ENCODE results near the gene PTP4A2.

PTP4A2 gene

GRCh38 chr1:31924839-31925238 is 13.3 kb downstream of the PTP4A2 start:
- DNase-seq (ENCODE audit: low read depth, low spot score): no peak
- Histone ChIP-seq H3K27ac (no peak overlapping the region), H3K4me3 (no peak overlapping the region), H3K9ac (ENCODE audit: insufficient read length) (no peak overlapping the region), H3K9me3 (ENCODE audit: low read depth, low read length) (no peaks in the 10 kb centered on the region), H3K36me3 (ENCODE audit: insufficient read depth, low read length) (peaks cover 14% of the 10 kb centered on the region)
- TF ChIP-seq EZH2 (IDR thresholded peaks at IDR 0.05) (no peak), FOXP2 (optimal IDR thresholded peaks at IDR 0.05; ENCODE audit: control extremely low read depth, extremely low read length, insufficient read depth) (no peak), POLR2AphosphoS5 (IDR thresholded peaks at IDR 0.05; ENCODE audit: borderline replicate concordance, low read depth, low read length) (no peak)

- no peak for TF ChIP-seq EZH2 (IDR thresholded peaks at IDR 0.05)
- TF ChIP-seq FOXP2 (optimal IDR thresholded peaks at IDR 0.05; ENCODE audit: control extremely low read depth, extremely low read length, insufficient read depth): no peak
- TF ChIP-seq POLR2AphosphoS5 (IDR thresholded peaks at IDR 0.05; ENCODE audit: borderline replicate concordance, low read depth, low read length): no peak
- no peak overlapping the region for H3K9ac ChIP-seq (ENCODE audit: insufficient read length)
- no peak overlapping the region for H3K4me3 ChIP-seq
- H3K9me3 ChIP-seq (ENCODE audit: low read depth, low read length): no peaks in the 10 kb centered on the region
- no peak for DNase-seq (ENCODE audit: low read depth, low spot score)
- H3K27ac ChIP-seq: 0 out of 2 replicates have a peak overlapping the region, but pooled peaks have one; percentile 5
- H3K36me3 ChIP-seq (ENCODE audit: insufficient read depth, low read length): peaks cover 21% of the 10 kb centered on the region
Measured at GRCh38 chr1:31923901-31924535, 14.2 kb downstream of the PTP4A2 start.

- no peak for DNase-seq (ENCODE audit: low read depth, low spot score)
- H3K9me3 ChIP-seq (ENCODE audit: low read depth, low read length): no peaks in the 10 kb centered on the region
- H3K4me3 ChIP-seq: no peak overlapping the region
- peaks cover 46% of the 10 kb centered on the region for H3K36me3 ChIP-seq (ENCODE audit: insufficient read depth, low read length)
- TF ChIP-seq POLR2AphosphoS5 (IDR thresholded peaks at IDR 0.05; ENCODE audit: borderline replicate concordance, low read depth, low read length): no peak
- TF ChIP-seq EZH2 (IDR thresholded peaks at IDR 0.05): no peak
- TF ChIP-seq FOXP2 (optimal IDR thresholded peaks at IDR 0.05; ENCODE audit: control extremely low read depth, extremely low read length, insufficient read depth): no peak
- peak overlapping the region; percentile 69 for H3K27ac ChIP-seq
- H3K9ac ChIP-seq (ENCODE audit: insufficient read length): no peak overlapping the region
Measured at GRCh38 chr1:31920956-31921355, 17.2 kb downstream of the PTP4A2 start.

GRCh38 chr1:31919591-31919990 is 18.6 kb downstream of the PTP4A2 start:
- Histone ChIP-seq H3K4me3 (no peak overlapping the region), H3K27ac (no peak overlapping the region), H3K36me3 (ENCODE audit: insufficient read depth, low read length) (peaks cover 60% of the 10 kb centered on the region), H3K9ac (ENCODE audit: insufficient read length) (no peak overlapping the region), H3K9me3 (ENCODE audit: low read depth, low read length) (no peaks in the 10 kb centered on the region)
- no peak for DNase-seq (ENCODE audit: low read depth, low spot score)
- TF ChIP-seq EZH2 (IDR thresholded peaks at IDR 0.05): no peak

GRCh38 chr1:31915438-31915837 is 22.7 kb downstream of the PTP4A2 start:
- H3K9me3 ChIP-seq (ENCODE audit: low read depth, low read length): 0 out of 2 replicates have a peak, but pooled peaks cover 6% of the 10 kb centered on the region
- H3K9ac ChIP-seq (ENCODE audit: insufficient read length): no peak overlapping the region
- H3K36me3 ChIP-seq (ENCODE audit: insufficient read depth, low read length): peaks cover 86% of the 10 kb centered on the region
- DNase-seq (ENCODE audit: low read depth, low spot score): no peak
- no peak overlapping the region for H3K4me3 ChIP-seq
- TF ChIP-seq FOXP2 (optimal IDR thresholded peaks at IDR 0.05; ENCODE audit: control extremely low read depth, extremely low read length, insufficient read depth): no peak
- no peak for TF ChIP-seq EZH2 (IDR thresholded peaks at IDR 0.05)
- TF ChIP-seq POLR2AphosphoS5 (IDR thresholded peaks at IDR 0.05; ENCODE audit: borderline replicate concordance, low read depth, low read length): no peak
- H3K27ac ChIP-seq: no peak overlapping the region

GRCh38 chr1:31913968-31914367 is 24.2 kb downstream of the PTP4A2 start:
- no peak overlapping the region for H3K4me3 ChIP-seq
- no peak overlapping the region for H3K9ac ChIP-seq (ENCODE audit: insufficient read length)
- peaks cover 90% of the 10 kb centered on the region for H3K36me3 ChIP-seq (ENCODE audit: insufficient read depth, low read length)
- H3K27ac ChIP-seq: no peak overlapping the region
- H3K9me3 ChIP-seq (ENCODE audit: low read depth, low read length): 0 out of 2 replicates have a peak, but pooled peaks cover 6% of the 10 kb centered on the region
- no peak for TF ChIP-seq EZH2 (IDR thresholded peaks at IDR 0.05)
- TF ChIP-seq POLR2AphosphoS5 (IDR thresholded peaks at IDR 0.05; ENCODE audit: borderline replicate concordance, low read depth, low read length): no peak
- no peak for TF ChIP-seq FOXP2 (optimal IDR thresholded peaks at IDR 0.05; ENCODE audit: control extremely low read depth, extremely low read length, insufficient read depth)
- DNase-seq (ENCODE audit: low read depth, low spot score): no peak

- peaks cover 90% of the 10 kb centered on the region for H3K36me3 ChIP-seq (ENCODE audit: insufficient read depth, low read length)
- H3K9me3 ChIP-seq (ENCODE audit: low read depth, low read length): 0 out of 2 replicates have a peak, but pooled peaks cover 6% of the 10 kb centered on the region
- H3K9ac ChIP-seq (ENCODE audit: insufficient read length): no peak overlapping the region
- no peak for TF ChIP-seq FOXP2 (optimal IDR thresholded peaks at IDR 0.05; ENCODE audit: control extremely low read depth, extremely low read length, insufficient read depth)
- TF ChIP-seq EZH2 (IDR thresholded peaks at IDR 0.05): no peak
- TF ChIP-seq POLR2AphosphoS5 (IDR thresholded peaks at IDR 0.05; ENCODE audit: borderline replicate concordance, low read depth, low read length): no peak
- no peak overlapping the region for H3K4me3 ChIP-seq
- DNase-seq (ENCODE audit: low read depth, low spot score): no peak
- H3K27ac ChIP-seq: no peak overlapping the region
Measured at GRCh38 chr1:31912839-31913239, 25.3 kb downstream of the PTP4A2 start.

- H3K36me3 ChIP-seq (ENCODE audit: insufficient read depth, low read length): peaks cover 93% of the 10 kb centered on the region
Measured at GRCh38 chr1:31911994-31912780, 26.0 kb downstream of the PTP4A2 start.

More at GRCh38 chr1:31911994-31912780, 26.0 kb downstream of the PTP4A2 start:
- 0 out of 2 replicates have a peak, but pooled peaks cover 6% of the 10 kb centered on the region for H3K9me3 ChIP-seq (ENCODE audit: low read depth, low read length)
- no peak for DNase-seq (ENCODE audit: low read depth, low spot score)
- no peak overlapping the region for H3K27ac ChIP-seq
- H3K9ac ChIP-seq (ENCODE audit: insufficient read length): no peak overlapping the region
- H3K4me3 ChIP-seq: no peak overlapping the region
- TF ChIP-seq EZH2 (IDR thresholded peaks at IDR 0.05): no peak
- TF ChIP-seq POLR2AphosphoS5 (IDR thresholded peaks at IDR 0.05; ENCODE audit: borderline replicate concordance, low read depth, low read length): no peak
- no peak for TF ChIP-seq FOXP2 (optimal IDR thresholded peaks at IDR 0.05; ENCODE audit: control extremely low read depth, extremely low read length, insufficient read depth)
